HepG2 (cell line): Measurements from ENCODE around the gene FUT8. TPM values are rescaled to one million over a fixed set of nuclear protein-coding genes. Genes with fewer than 3 reads are reported as not detected.
A peak's percentile ranks its signal among the peaks of the same experiment; 100 is the strongest.

Source experiments
- AKAP8 ChIP-seq: sonication (generic); formaldehyde crosslinking; IDR thresholded peaks from 2 replicates; pipeline ENCODE4 v1.5.1; 2020; ENCODE audit warnings: mild to moderate bottlenecking, missing genetic modification reagents
- ARID3A ChIP-seq: IDR thresholded peaks from 2 replicates; pipeline ENCODE4 v1.6.1; 2012; ENCODE audit warnings: low read depth, low read length, improper control_type of control experiment
- ATF1 ChIP-seq: IDR thresholded peaks from 2 replicates; pipeline ENCODE4 v1.6.1; 2016; ENCODE audit warnings: mild to moderate bottlenecking, control low read depth
- CSRNP1 ChIP-seq: sonication (generic); formaldehyde crosslinking; IDR thresholded peaks from 2 replicates; pipeline ENCODE4 v1.8.1; 2023; ENCODE audit warnings: mild to moderate bottlenecking, missing genetic modification reagents
- ETV5 ChIP-seq: IDR thresholded peaks from 2 replicates; pipeline ENCODE4 v1.6.1; 2018; ENCODE audit warnings: missing biosample characterization, missing genetic modification reagents, inconsistent platforms, borderline replicate concordance
- KDM3A ChIP-seq: IDR thresholded peaks from 2 replicates; pipeline ENCODE4 v1.6.1; 2018; ENCODE audit warnings: low read depth, missing compliant biosample characterization
- MXD4 ChIP-seq: IDR thresholded peaks from 2 replicates; pipeline ENCODE4 v1.6.1; 2016; ENCODE audit warnings: mild to moderate bottlenecking, missing biosample characterization, missing genetic modification reagents
- RAD21 ChIP-seq: fragments of 450-650 bp; formaldehyde crosslinking; IDR thresholded peaks from 2 replicates; pipeline ENCODE4 v1.5.0; 2020; ENCODE audit warnings: mild to moderate bottlenecking
- TCF7L2 ChIP-seq: IDR thresholded peaks from 2 replicates; pipeline ENCODE4 v1.6.1; 2011; ENCODE audit warnings: mild to moderate bottlenecking, low read depth, low read length, moderate library complexity
- ZBED4 ChIP-seq: sonication (generic); formaldehyde crosslinking; IDR thresholded peaks from 2 replicates; pipeline ENCODE4 v1.4.0; 2020; ENCODE audit warnings: missing genetic modification reagents, borderline replicate concordance
- ZNF333 ChIP-seq: sonication (generic); formaldehyde crosslinking; IDR thresholded peaks from 2 replicates; pipeline ENCODE4 v1.4.0; 2020; ENCODE audit warnings: mild to moderate bottlenecking, missing genetic modification reagents, borderline replicate concordance
- ZNF343 ChIP-seq: sonication (generic); formaldehyde crosslinking; IDR thresholded peaks from 2 replicates; pipeline ENCODE4 v1.4.0; 2020; ENCODE audit warnings: mild to moderate bottlenecking, missing genetic modification reagents
- ZNF720 ChIP-seq: sonication (generic); formaldehyde crosslinking; IDR thresholded peaks from 2 replicates; pipeline ENCODE4 v1.4.0; 2020; ENCODE audit warnings: missing genetic modification reagents
- polyA plus RNA-seq, 8 experiments: library from polyadenylated mRNA; depleted of rRNA in 3 of 8; stranded (reverse) in 7 of 8; unstranded in 1 of 8; fragments of >200 nt; fragmentation: Illumina TruSeq in 4 of 8; extraction: Trizol in 4 of 8; gene quantifications; 2 replicates each; pipeline versions ENCODE4 v1.2.1 to v1.2.3, GENCODE V29; 2011 to 2016; ENCODE audit warnings: low read depth in 4 of 8, missing spikeins in 1 of 8, mixed read lengths in 1 of 8; ENCODE audit not compliant: insufficient read depth in 1 of 8
- total RNA-seq, 5 experiments: library from RNA; depleted of rRNA; stranded (reverse); fragments of >200 nt; fragmentation: Illumina TruSeq; extraction: Trizol; gene quantifications; 2 replicates each; pipeline ENCODE4 v1.2.3, GENCODE V29; 2016; ENCODE audit warnings: low read depth in 1 of 5
- TF ChIP-seq, protein P1 (sequence below): sonication (generic); formaldehyde crosslinking; IDR thresholded peaks from 2 replicates; pipeline ENCODE4 v1.4.0; 2020; ENCODE audit warnings: missing genetic modification reagents, borderline replicate concordance
- TF ChIP-seq, protein P2 (sequence below): sonication (generic); formaldehyde crosslinking; IDR thresholded peaks from 2 replicates; pipeline ENCODE4 v1.9.0; 2021; ENCODE audit warnings: missing genetic modification reagents, borderline replicate concordance

Gene FUT8
- total and polyA plus RNA-seq, 2 of the 13 experiments (the other 11 are each of a cell fraction or from before 2014, with no cell fraction given) = 9.3 to 17.5 TPM

GRCh38 chr14:65412032-65412846 lies at the start of gene FUT8 (continued):
- TF ChIP-seq, protein P1, sequence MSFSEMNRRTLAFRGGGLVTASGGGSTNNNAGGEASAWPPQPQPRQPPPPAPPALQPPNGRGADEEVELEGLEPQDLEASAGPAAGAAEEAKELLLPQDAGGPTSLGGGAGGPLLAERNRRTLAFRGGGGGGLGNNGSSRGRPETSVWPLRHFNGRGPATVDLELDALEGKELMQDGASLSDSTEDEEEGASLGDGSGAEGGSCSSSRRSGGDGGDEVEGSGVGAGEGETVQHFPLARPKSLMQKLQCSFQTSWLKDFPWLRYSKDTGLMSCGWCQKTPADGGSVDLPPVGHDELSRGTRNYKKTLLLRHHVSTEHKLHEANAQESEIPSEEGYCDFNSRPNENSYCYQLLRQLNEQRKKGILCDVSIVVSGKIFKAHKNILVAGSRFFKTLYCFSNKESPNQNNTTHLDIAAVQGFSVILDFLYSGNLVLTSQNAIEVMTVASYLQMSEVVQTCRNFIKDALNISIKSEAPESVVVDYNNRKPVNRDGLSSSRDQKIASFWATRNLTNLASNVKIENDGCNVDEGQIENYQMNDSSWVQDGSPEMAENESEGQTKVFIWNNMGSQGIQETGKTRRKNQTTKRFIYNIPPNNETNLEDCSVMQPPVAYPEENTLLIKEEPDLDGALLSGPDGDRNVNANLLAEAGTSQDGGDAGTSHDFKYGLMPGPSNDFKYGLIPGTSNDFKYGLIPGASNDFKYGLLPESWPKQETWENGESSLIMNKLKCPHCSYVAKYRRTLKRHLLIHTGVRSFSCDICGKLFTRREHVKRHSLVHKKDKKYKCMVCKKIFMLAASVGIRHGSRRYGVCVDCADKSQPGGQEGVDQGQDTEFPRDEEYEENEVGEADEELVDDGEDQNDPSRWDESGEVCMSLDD (CRISPR knock-in tag) = no peak
- TF ChIP-seq ZBED4 (CRISPR knock-in tag) (no peak; the same call in 1 of the 2 replicates), RAD21 (CRISPR knock-in tag) (peak; percentile 91), ZNF720 (no peak), KDM3A (peak; percentile 41), ETV5 (CRISPR knock-in tag) (no peak; the same call in 1 of the 2 replicates), MXD4 (CRISPR knock-in tag) (no peak; the same call in 1 of the 2 replicates), TCF7L2 (no peak), ZNF333 (CRISPR knock-in tag) (no peak), ZNF343 (CRISPR knock-in tag) (no peak), ATF1 (CRISPR knock-in tag) (no peak), ARID3A (no peak), CSRNP1 (no peak; the same call in 1 of the 2 replicates), AKAP8 (CRISPR knock-in tag) (0 out of 2 replicates have a peak, but pooled peaks have one; percentile 13)
- TF ChIP-seq, protein P2, sequence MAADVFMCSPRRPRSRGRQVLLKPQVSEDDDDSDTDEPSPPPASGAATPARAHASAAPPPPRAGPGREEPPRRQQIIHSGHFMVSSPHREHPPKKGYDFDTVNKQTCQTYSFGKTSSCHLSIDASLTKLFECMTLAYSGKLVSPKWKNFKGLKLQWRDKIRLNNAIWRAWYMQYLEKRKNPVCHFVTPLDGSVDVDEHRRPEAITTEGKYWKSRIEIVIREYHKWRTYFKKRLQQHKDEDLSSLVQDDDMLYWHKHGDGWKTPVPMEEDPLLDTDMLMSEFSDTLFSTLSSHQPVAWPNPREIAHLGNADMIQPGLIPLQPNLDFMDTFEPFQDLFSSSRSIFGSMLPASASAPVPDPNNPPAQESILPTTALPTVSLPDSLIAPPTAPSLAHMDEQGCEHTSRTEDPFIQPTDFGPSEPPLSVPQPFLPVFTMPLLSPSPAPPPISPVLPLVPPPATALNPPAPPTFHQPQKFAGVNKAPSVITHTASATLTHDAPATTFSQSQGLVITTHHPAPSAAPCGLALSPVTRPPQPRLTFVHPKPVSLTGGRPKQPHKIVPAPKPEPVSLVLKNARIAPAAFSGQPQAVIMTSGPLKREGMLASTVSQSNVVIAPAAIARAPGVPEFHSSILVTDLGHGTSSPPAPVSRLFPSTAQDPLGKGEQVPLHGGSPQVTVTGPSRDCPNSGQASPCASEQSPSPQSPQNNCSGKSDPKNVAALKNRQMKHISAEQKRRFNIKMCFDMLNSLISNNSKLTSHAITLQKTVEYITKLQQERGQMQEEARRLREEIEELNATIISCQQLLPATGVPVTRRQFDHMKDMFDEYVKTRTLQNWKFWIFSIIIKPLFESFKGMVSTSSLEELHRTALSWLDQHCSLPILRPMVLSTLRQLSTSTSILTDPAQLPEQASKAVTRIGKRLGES = no peak
